ENCODE measurements around the gene GFRA1.

- TF ChIP-seq CTCF (IDR thresholded peaks at IDR 0.05; ENCODE audit: insufficient read depth, low read length, poor library complexity, severe bottlenecking) (no peak), EZH2phosphoT487 (conservative IDR thresholded peaks at IDR 0.05; ENCODE audit: low read length) (no peak)
Observed at GRCh38 chr10:116136261-116136660, 136.7 kb downstream of the GFRA1 start.
